Measurements from ENCODE around the gene RASA3. TPM values are rescaled to one million over a fixed set of nuclear protein-coding genes. Genes with fewer than 3 reads are reported as not detected.

The RASA3 gene
- total and polyA plus RNA-seq, 2 of the 8 experiments (the other 6 are each of a cell fraction or from before 2014, with no cell fraction given), result 7.5 to 21.9 TPM

- TF ChIP-seq, protein P1, sequence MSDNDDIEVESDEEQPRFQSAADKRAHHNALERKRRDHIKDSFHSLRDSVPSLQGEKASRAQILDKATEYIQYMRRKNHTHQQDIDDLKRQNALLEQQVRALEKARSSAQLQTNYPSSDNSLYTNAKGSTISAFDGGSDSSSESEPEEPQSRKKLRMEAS (IDR thresholded peaks at IDR 0.05), result no peak
- TF ChIP-seq HDAC2 (IDR thresholded peaks at IDR 0.05; ENCODE audit: borderline replicate concordance in 1 of 2, low read depth in 2 of 2, low read length in 2 of 2) (no peak), CTBP2 (IDR thresholded peaks at IDR 0.05; ENCODE audit: borderline replicate concordance, insufficient read depth, insufficient read length, low read length) (no peak), PHF8 (conservative IDR thresholded peaks at IDR 0.05; ENCODE audit: low read depth, low read length) (no peak), FOSL1 (IDR thresholded peaks at IDR 0.05; ENCODE audit: insufficient read depth, low read depth, low read length) (no peak), ZNF274 (IDR thresholded peaks at IDR 0.05; ENCODE audit: borderline replicate concordance, extremely low read depth, low read length) (no peak), POU5F1 (IDR thresholded peaks at IDR 0.05; ENCODE audit: low read depth, low read length) (no peak), EGR1 (IDR thresholded peaks at IDR 0.05; ENCODE audit: borderline replicate concordance, low read depth, low read length) (no peak)
Measured at GRCh38 chr13:114050536-114051450, 81.6 kb downstream of the RASA3 start (continued).
